T-helper 1 cell treated with Interleukin-12 subunit alpha and Interleukin-12 subunit beta and Interleukin-4 antibody, amounts not matched to agents 30 μg/mL and 1 μg/mL, for 36 hours (primary cell): ENCODE data around the gene MEG3.

ENCODE experiments used
- H3K27ac Mint-ChIP-seq: one replicate; pipeline ENCODE4 v1.8.0; 2021; ENCODE audit warnings: mild to moderate bottlenecking, mixed read lengths
- H3K27me3 Mint-ChIP-seq: one replicate; pipeline ENCODE4 v1.8.0; 2021; ENCODE audit warnings: low read depth, mixed read lengths
- H3K36me3 Mint-ChIP-seq: one replicate; pipeline ENCODE4 v1.8.0; 2021; ENCODE audit warnings: low read depth, mixed read lengths
- H3K4me1 Mint-ChIP-seq: one replicate; pipeline ENCODE4 v1.8.0; 2021; ENCODE audit warnings: low read depth, mixed read lengths
- H3K4me3 Mint-ChIP-seq: one replicate; pipeline ENCODE4 v1.8.0; 2021; ENCODE audit warnings: mild to moderate bottlenecking, moderate library complexity, mixed read lengths
- H3K9me3 Mint-ChIP-seq: one replicate; pipeline ENCODE4 v1.8.0; 2021; ENCODE audit warnings: mixed read lengths

The MEG3 gene

GRCh38 chr14:100874051-100874410 is 48.1 kb downstream of the MEG3 start:
- Mint-ChIP-seq H3K36me3 (no peaks in the 10 kb centered on the region), H3K27me3 (no peaks in the 10 kb centered on the region), H3K4me3 (no peak overlapping the region), H3K27ac (no peak overlapping the region), H3K9me3 (no peaks in the 10 kb centered on the region), H3K4me1 (no peaks in the 10 kb centered on the region)

GRCh38 chr14:100874411-100875091 is 48.6 kb downstream of the MEG3 start:
- no peaks in the 10 kb centered on the region for H3K27me3 Mint-ChIP-seq
- no peaks in the 10 kb centered on the region for H3K36me3 Mint-ChIP-seq
- H3K4me1 Mint-ChIP-seq: no peaks in the 10 kb centered on the region
- no peak overlapping the region for H3K4me3 Mint-ChIP-seq
- no peak overlapping the region for H3K27ac Mint-ChIP-seq
- no peaks in the 10 kb centered on the region for H3K9me3 Mint-ChIP-seq

- no peaks in the 10 kb centered on the region for H3K9me3 Mint-ChIP-seq
These were observed 49.2 kb downstream of the MEG3 start for GRCh38 chr14:100875126-100875525.

GRCh38 chr14:100875861-100876590 is 50.1 kb downstream of the MEG3 start:
- Mint-ChIP-seq H3K4me3 (no peak overlapping the region), H3K4me1 (no peaks in the 10 kb centered on the region), H3K27me3 (no peaks in the 10 kb centered on the region), H3K9me3 (no peaks in the 10 kb centered on the region), H3K27ac (no peak overlapping the region), H3K36me3 (no peaks in the 10 kb centered on the region)

More at GRCh38 chr14:100875126-100875525, 49.2 kb downstream of the MEG3 start:
- Mint-ChIP-seq H3K4me1 (no peaks in the 10 kb centered on the region), H3K36me3 (no peaks in the 10 kb centered on the region), H3K27me3 (no peaks in the 10 kb centered on the region), H3K4me3 (no peak overlapping the region), H3K27ac (no peak overlapping the region)

- Mint-ChIP-seq H3K9me3 (no peaks in the 10 kb centered on the region), H3K27me3 (no peaks in the 10 kb centered on the region), H3K27ac (no peak overlapping the region), H3K4me3 (no peak overlapping the region), H3K4me1 (no peaks in the 10 kb centered on the region), H3K36me3 (no peaks in the 10 kb centered on the region)
These were observed 52.6 kb downstream of the MEG3 start for GRCh38 chr14:100878271-100879146.

GRCh38 chr14:100879194-100879593 is 53.3 kb downstream of the MEG3 start:
- H3K4me1 Mint-ChIP-seq: no peaks in the 10 kb centered on the region
- no peaks in the 10 kb centered on the region for H3K9me3 Mint-ChIP-seq
- no peak overlapping the region for H3K27ac Mint-ChIP-seq
- H3K27me3 Mint-ChIP-seq: no peaks in the 10 kb centered on the region
- no peaks in the 10 kb centered on the region for H3K36me3 Mint-ChIP-seq
- no peak overlapping the region for H3K4me3 Mint-ChIP-seq

GRCh38 chr14:100879782-100880181 is 53.9 kb downstream of the MEG3 start:
- Mint-ChIP-seq H3K27me3 (no peaks in the 10 kb centered on the region), H3K9me3 (no peaks in the 10 kb centered on the region), H3K27ac (no peak overlapping the region), H3K4me1 (no peaks in the 10 kb centered on the region), H3K4me3 (no peak overlapping the region), H3K36me3 (no peaks in the 10 kb centered on the region)

GRCh38 chr14:100880271-100881101 is 54.6 kb downstream of the MEG3 start:
- H3K9me3 Mint-ChIP-seq: no peaks in the 10 kb centered on the region
- H3K27ac Mint-ChIP-seq: no peak overlapping the region
- no peak overlapping the region for H3K4me3 Mint-ChIP-seq
- no peaks in the 10 kb centered on the region for H3K36me3 Mint-ChIP-seq
- H3K27me3 Mint-ChIP-seq: no peaks in the 10 kb centered on the region
- no peaks in the 10 kb centered on the region for H3K4me1 Mint-ChIP-seq

GRCh38 chr14:100881211-100882025 is 55.5 kb downstream of the MEG3 start:
- no peaks in the 10 kb centered on the region for H3K9me3 Mint-ChIP-seq
- no peak overlapping the region for H3K27ac Mint-ChIP-seq
- H3K4me3 Mint-ChIP-seq: no peak overlapping the region
- no peaks in the 10 kb centered on the region for H3K4me1 Mint-ChIP-seq
- H3K27me3 Mint-ChIP-seq: no peaks in the 10 kb centered on the region
- H3K36me3 Mint-ChIP-seq: no peaks in the 10 kb centered on the region

GRCh38 chr14:100882026-100882967 is 56.4 kb downstream of the MEG3 start:
- Mint-ChIP-seq H3K27me3 (no peaks in the 10 kb centered on the region), H3K4me3 (no peak overlapping the region), H3K27ac (no peak overlapping the region), H3K36me3 (no peaks in the 10 kb centered on the region), H3K9me3 (no peaks in the 10 kb centered on the region), H3K4me1 (no peaks in the 10 kb centered on the region)

- H3K27ac Mint-ChIP-seq: no peak overlapping the region
- no peak overlapping the region for H3K4me3 Mint-ChIP-seq
- peaks cover 5% of the 10 kb centered on the region for H3K27me3 Mint-ChIP-seq
- H3K4me1 Mint-ChIP-seq: no peaks in the 10 kb centered on the region
- no peaks in the 10 kb centered on the region for H3K9me3 Mint-ChIP-seq
- no peaks in the 10 kb centered on the region for H3K36me3 Mint-ChIP-seq
These were observed 57.3 kb downstream of the MEG3 start for GRCh38 chr14:100882991-100883788.

- Mint-ChIP-seq H3K27ac (no peak overlapping the region), H3K27me3 (peaks cover 5% of the 10 kb centered on the region), H3K4me1 (no peaks in the 10 kb centered on the region), H3K9me3 (no peaks in the 10 kb centered on the region), H3K36me3 (no peaks in the 10 kb centered on the region), H3K4me3 (no peak overlapping the region)
These were observed 57.8 kb downstream of the MEG3 start for GRCh38 chr14:100883789-100884101.
